AG09319 (cell line): Measurements from ENCODE around the gene SSTR1.

Source experiments
- DNase-seq: peaks from one replicate; pipeline ENCODE4 v3.0.0-alpha.2; 2010; ENCODE audit warnings: low read depth; ENCODE audit errors: extremely low read depth
- TF ChIP-seq, protein P1 (sequence below): IDR thresholded peaks from 2 replicates; pipeline ENCODE4 v1.5.1; 2011; ENCODE audit warnings: low read depth, mild to moderate bottlenecking, inconsistent platforms, low read length, moderate library complexity

SSTR1 gene, protein sequence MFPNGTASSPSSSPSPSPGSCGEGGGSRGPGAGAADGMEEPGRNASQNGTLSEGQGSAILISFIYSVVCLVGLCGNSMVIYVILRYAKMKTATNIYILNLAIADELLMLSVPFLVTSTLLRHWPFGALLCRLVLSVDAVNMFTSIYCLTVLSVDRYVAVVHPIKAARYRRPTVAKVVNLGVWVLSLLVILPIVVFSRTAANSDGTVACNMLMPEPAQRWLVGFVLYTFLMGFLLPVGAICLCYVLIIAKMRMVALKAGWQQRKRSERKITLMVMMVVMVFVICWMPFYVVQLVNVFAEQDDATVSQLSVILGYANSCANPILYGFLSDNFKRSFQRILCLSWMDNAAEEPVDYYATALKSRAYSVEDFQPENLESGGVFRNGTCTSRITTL

DNA sequence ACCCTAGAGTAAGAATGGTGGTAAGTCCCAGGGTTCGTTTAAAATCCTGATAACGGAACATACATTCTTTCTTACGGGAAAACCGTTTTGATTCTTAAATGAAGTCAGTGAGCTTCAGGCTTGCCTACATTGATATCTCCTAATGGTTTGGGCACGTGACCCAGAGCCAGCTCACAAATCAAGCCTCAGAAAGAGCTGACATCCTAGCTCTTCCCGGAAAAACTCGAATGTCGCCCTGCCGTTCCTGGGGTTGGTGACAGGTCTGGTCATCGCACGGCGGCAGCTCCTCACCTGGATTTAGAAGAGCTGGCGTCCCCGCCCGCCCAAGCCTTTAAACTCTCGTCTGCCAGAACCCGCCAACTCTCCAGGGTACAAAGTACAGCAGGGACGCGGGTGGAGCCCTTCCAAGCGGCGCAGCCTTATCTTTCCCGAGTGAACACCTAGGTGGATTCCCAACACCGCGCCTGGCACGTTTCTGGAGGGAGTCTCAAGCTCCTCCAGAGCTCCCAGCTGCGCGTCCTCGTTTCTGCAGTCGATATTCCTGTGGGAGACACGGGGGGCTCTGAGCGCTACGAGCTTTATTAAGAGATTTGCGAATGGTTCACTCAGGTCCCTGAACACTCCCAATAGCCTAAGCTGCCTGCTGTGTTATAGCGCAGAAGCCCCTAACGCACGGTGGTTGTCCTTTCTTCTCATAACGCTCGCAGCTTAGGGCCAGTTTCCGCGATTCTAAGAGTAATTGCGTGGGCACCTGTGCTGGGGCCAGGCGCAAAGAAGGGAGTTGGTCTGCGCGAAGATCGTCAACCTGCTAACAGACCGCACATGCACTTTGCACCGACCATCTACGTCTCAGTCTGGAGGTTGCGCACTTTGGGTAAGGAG, at the start of gene SSTR1:
SSTR1 (plus strand) TSS at position 169 of the 882 bp plus-strand sequence. CDS start 1,486 bp downstream, outside the sequence.
- TF ChIP-seq, protein P1, sequence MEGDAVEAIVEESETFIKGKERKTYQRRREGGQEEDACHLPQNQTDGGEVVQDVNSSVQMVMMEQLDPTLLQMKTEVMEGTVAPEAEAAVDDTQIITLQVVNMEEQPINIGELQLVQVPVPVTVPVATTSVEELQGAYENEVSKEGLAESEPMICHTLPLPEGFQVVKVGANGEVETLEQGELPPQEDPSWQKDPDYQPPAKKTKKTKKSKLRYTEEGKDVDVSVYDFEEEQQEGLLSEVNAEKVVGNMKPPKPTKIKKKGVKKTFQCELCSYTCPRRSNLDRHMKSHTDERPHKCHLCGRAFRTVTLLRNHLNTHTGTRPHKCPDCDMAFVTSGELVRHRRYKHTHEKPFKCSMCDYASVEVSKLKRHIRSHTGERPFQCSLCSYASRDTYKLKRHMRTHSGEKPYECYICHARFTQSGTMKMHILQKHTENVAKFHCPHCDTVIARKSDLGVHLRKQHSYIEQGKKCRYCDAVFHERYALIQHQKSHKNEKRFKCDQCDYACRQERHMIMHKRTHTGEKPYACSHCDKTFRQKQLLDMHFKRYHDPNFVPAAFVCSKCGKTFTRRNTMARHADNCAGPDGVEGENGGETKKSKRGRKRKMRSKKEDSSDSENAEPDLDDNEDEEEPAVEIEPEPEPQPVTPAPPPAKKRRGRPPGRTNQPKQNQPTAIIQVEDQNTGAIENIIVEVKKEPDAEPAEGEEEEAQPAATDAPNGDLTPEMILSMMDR = no peak
- no peak for DNase-seq

DNA sequence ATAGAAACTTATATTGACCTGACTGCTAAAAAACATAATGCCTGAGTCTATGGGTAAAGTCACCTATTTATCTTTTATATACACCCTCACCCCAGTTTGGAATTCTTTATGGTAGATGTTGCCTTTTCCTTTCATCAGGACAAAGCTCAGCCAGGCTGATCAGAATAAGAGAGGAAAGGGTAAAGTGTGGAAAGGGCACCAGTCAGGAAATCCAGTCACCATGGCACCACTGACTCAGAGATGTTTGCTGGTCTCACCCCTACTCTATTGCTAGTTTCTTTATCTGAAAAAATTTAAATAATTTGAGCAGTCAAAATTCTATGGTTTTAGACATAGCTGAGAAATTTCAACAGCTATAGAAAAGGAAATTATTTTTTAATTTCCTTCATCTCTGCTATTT, 49.2 kb upstream of the SSTR1 start:
- TF ChIP-seq, protein P1 = no peak
- no peak for DNase-seq

DNA sequence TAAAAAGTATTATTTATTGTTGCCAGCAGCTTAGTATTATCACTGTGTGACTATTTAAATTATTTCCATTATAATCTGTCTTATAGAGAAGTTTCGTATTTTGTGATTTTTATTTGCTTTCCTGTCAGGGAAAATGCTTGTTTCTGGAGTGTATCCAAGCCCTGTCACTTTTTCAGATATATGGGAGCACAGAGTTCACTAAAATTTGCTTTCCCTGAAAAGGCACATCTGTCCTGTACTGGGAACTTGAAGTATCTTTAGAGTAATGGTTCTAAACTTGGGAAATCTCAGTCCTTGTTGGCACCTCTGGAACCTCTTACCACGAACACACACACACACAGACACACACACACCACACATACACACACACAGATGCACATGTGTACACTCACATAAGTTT, 39.3 kb upstream of the SSTR1 start:
- TF ChIP-seq, protein P1 = no peak

DNA sequence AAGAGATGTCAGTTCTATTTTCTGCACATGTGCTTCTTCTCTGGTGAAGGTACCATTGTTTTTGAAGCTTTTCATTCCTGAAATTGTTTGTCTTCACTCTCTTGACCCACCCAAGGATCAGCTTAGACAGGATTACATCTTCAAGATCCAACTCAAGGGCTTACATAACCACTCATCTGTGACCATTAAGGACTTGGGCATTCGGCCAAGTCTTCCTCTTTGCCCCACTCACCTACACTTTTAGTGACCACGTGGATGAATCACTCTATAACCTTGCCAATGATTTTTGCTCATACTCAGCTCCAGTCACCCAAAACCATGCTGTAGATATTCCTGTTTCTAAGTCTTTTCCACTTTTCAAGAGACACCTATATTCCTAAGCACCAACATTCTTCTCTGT, 36.5 kb upstream of the SSTR1 start:
- TF ChIP-seq, protein P1 = no peak
- no peak for DNase-seq

More for the DNA sequence above, 39.3 kb upstream of the SSTR1 start:
- DNase-seq = no peak

DNA sequence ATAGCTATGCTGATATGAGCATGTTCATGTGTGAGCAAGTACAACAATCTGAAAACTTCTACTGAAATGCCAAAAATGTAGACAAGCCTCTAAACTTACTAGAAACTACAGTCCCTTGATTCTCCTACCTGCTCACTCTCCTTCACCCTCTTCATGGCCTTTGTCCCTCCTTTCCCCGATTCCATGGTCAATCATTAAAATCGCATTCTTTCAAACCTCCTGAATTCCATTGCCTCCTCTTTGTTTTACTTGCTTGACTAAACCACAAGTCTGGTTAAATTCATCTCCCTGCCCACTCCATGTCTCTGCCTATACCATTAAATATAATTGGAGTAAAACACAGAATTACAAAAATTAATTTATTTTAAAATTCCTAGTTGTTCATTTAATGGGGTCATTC, 33.0 kb upstream of the SSTR1 start:
- no peak for DNase-seq
- TF ChIP-seq, protein P1 = no peak

DNA sequence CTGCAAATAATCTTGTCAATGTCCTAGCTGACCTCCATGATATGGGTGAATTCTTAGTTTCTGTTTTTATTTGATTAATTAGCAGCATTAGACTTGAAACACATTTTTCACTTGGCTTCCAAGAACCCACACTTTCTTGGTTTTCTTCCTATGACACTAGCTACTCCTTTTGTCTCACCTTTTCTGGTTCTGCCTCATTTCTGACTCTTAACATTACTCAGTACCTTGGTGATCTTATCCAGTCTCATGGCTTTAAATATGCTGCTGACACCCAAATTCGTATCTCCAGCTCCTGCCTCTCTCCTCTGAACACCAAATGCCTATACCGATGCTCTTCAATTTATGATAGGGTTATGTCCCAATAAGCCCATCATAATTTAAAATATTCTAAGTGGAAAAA, 32.0 kb upstream of the SSTR1 start:
- no peak for DNase-seq
- TF ChIP-seq, protein P1 = no peak

DNA sequence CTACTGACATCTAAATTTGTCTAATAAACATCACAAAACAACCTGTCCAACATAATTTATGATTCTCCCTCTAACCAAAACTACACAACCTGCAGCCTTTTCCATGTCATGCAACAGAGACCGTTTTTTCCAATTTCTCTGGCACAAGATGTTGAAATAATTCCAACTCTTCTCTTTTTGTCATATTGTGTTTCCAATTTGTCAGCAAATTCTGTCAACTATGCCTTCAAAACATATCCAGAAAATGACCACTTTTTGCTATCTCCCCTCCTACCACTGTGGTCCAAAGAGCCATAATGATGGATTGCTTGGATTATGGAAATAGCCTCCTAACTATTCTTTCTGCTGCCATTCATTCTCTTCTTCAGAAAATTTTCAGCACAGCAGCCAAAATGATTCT, 31.3 kb upstream of the SSTR1 start:
- no peak for DNase-seq
- TF ChIP-seq, protein P1 = no peak
